Amniotic epithelial cell (primary cell): ENCODE data around the gene PPP1R1B.

Experiments
- DNase-seq: peaks from one replicate; pipeline ENCODE4 v3.0.0-alpha.2; 2010; ENCODE audit warnings: low read depth

PPP1R1B gene

GRCh38 chr17:39600288-39600996 lies 26.3 kb upstream of the PPP1R1B start:
- DNase-seq = no peak

- no peak for DNase-seq
These were observed 25.7 kb upstream of the PPP1R1B start for GRCh38 chr17:39600997-39601597.

DNA sequence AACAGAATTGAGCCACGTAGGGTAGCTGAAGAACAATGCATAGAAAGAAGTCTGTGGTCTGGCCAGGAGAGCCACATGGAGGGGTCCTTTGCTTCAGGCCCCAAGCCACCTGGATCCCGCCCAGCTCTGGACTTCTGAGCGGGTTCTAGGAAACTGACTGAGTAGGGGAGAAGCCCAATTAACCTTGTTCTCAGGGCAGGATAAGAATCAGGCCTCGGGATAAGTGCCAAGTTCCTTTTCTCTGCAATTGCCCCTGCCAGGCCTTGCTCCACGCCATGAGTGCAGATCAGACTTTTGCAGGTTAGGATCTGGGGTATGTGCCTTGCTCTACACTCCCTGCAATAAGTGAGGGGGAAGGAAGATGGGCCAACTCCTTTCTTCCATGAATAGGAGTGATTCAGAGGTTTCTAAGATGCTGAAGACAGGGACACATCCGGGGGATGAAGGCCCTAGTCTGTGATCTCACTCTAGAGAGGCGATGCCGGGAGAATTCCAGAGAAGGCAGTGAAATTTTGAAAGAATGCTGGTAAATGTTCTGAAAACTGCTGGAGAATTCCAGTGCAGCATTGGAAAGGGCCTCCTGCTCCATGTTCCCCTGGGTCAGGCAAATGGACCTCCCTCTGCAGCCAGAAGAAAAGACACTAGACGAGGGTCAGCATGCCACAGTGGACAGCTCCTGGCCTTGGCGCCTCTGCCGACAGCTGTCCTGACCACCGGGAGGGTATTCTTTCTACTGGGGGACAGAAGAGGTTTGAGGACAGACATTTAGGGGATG lies 24.8 kb upstream of the PPP1R1B start:
- no peak for DNase-seq

DNA sequence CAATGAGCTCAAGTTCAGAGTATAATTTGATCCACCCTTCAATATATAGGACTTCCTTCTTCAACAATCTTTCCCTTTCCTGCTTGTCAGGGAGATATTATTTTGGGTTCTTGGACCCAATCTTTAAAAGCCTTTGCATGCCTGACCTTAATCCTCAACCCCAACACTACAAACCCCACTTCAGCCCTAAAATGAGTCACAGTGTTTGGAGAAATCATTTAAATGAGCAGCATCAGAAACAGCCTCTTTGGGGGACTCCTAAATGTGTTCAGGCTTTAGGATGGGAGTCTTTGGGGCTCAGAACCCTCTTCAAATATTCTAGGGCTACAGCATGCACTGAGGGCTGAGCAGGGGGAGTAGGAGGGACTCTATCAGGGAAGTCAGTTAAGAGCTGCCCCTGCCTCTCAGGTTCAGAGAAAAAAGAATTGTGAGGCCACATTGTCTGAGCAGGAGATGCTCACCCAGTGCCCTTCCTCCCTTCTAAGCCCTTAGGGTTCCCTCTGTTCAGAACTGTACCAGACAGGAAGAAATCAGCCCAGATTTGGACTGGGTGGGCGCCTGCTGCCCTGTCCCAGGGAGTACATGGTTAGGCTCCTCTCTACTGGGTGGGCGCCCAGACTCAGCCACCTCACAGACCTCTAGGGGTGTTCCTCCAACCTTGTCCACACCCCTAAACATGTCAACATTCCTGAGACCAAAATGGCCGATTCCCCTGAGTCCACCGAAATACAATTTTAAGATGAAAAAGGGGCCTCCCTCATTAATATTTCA lies 24.0 kb upstream of the PPP1R1B start:
- DNase-seq = no peak

DNA sequence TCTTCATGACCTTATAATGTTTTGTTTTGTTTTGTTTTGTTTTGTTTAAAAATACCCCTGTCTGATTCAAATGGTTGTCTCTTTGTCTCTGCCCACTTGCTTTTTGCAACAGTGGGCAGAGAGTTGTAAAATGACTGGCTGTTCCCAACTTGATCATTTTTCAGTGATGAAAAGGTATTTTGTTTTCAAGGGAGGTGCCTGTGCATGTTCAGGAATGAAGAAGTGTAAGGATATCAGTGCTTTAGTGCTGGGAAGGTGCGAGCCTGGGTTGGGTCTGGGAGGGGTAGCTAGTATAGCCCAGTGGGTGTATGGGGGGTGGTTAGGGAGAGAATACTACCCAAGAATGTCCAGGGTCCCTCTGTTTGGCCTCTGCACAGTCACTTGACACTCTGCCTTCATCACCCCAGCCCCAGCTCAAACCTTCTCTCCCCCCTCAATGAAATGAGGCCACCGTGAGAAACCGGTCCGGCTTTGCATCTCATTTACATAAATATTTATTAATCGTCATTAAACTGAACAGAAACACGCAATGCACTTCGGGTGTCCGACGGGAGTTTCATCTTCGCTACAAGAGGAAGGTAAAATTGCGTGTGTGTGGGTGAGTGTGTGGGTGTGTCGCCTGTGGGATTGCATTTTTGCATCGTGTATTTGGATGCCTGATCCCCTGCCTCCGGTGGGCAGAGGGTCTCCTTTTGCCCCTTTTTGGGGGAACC lies 23.3 kb upstream of the PPP1R1B start:
- DNase-seq = no peak

- DNase-seq = no peak
These were observed 21.8 kb upstream of the PPP1R1B start for GRCh38 chr17:39604911-39605491.

DNA sequence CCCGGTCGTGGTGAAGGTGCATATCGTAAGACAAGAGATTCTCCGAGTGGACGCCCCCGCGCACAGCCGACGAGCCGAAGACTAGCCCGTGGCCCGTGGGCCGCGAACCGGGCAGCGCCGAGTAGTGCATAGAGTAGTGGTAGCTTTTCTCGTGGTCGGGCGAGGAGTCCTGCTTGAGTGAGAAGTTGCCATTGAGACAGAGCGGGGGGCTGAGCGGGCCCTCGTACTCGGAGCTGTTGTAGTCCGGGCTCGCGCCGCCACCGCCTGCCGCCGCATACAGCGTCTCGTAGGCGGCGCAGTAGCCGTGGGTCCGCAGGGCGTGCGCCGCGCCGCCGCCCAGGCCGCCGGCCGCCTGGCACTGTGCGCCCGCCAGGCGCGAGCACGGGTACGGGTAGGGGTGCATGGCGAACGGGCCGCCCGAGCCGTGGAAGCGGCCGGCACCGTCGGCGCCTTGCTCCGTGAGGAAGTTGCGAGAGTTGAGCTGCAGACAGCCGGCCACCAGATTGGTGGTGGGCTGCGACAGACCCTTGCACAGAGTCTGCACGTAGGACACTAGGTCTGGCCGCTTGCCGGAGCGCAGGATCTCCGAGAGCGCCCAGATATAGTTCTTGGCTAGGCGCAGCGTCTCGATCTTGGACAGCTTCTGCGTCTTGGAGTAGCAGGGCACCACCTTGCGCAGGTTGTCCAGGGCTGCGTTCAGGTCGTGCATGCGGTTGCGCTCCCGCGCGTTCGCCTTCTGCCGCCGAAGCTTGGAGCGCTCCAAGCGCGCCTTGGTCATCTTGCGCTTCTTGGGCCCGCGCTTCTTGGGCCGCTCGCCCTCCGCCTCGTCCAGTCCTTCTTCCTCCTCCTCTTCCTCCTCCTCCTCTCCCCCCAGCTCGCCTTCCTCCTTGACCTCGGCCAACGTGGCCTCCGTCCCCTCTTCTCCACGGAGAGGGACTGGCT lies 21.0 kb upstream of the PPP1R1B start:
- peak; percentile 10 for DNase-seq

- DNase-seq = no peak
These were observed 20.2 kb upstream of the PPP1R1B start for GRCh38 chr17:39606434-39607056.

DNA sequence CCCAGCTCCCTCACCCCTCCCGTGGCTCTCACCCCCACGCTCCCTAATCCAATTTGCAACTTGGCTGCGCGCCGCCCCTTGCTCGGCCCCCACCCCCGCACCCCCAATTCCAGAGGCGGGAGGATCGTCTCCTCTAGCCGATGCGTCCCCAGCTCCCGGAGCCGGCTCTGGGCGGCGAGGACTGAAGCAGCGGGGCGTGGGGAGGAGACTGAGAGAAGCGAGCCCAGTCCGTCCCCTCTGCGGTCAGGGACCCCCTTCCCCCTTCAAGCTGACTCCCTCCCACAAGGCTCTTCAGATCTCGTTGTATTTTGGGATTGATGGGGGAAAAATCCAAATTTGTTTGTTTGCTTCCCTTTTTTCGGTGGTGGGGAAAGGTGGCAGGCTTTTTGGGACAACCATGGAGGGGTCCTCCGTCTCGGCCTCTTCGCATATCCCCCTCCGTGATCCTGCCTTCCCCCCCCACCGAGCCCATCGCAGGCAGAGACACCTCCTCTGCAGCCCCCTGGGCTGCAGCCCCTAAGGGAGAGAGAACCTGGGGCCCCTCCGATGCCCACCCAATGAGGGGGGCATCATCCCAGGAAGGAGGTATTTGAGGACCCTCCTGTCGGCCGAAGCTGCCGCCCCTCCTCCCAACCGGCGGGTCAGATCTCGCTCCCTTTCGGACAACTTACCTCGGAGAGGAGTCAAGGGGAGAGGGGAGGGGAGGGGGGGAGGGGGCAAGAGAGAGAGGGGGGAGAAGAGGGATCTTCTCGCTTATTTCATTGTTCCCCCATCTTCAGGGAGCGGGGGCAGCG lies 19.5 kb upstream of the PPP1R1B start:
- DNase-seq = no peak

DNA sequence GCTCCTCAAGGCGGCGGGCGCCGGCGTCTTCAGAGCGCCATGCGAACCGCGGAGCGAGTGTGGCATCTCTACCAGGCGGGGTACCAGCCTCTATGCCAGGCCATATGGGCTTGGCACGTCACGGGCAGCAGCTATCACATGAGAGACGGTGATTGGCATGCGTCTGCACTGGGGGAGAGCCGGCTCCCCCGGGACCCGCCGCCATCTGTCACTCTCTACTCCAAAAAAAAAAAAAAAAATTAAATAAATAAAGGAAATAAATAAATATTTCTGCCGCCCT lies 19.0 kb upstream of the PPP1R1B start, which contains the start of gene NEUROD2:
Gene NEUROD2 (minus strand): TSS at position 70 of the 280 bp plus-strand sequence. CDS start 1,321 bp downstream, outside the sequence.
- DNase-seq = no peak

DNA sequence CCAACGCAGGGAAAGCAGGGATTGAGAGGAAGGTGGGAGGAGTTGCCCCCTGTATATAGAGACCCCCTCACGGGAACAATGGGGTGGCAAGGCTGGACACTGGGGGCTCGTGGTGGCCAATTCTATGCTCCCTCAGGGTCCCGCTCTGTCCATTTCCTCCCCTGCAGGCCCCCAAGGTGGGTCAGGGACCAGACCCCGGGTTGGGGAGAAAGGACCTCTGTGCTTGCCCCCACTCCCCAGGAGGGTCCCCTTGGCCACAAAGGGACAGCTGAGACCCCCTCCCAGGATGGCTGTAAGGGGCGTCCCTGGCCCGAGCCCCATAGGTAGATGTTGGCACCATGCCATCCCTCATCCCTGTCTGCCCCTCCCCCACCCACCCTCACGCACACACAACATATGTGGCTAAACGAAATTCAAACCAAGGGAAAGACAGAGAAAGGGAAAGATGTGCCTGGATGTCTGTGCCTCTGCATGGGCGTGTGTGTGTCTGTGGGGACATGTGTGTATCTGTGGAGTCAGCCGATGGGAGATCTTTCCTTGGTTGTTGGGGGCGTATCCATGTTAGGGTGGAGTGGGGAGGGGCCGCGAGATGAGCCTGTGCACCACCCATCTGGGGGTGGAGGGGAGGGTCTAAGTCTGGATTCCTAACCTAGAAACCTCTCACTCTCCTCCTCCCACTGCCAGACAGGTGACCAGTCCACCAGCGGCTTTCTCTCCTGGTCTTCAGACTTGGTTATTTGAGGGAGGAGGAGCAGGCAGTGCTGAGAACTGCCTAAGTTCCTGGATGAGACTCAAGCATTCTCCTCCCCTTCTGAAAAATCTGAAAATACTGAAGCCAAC lies 18.4 kb upstream of the PPP1R1B start:
- DNase-seq = no peak

DNA sequence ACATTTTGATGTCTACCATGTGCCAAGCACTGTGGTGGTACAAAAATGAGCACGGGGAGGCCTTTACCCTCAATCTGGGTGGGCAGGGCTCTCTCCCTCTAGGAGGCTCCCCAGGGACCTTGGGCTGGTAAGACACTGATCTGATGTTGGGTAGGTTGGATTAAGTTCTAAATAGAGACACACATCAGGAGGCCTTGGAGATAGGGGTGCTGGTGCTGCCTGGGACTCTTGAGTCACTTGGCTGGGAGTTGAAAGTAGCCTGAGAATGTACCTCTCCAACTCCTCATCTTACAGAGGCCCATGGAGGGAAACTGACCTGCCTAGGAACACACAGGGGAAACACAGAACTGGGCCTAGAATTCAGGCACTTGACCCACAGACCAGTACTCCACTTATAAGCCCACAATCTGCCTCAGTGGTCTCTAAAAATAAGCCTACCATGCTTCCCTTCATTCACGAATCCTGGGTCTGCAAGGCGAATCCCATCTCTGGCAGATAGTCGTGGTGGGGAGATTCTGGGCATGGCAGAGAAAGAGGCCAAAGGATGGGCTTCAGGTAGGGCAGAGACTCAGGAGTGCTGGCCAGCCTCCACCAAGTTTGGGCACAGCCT lies 17.2 kb upstream of the PPP1R1B start:
- DNase-seq = no peak

GRCh38 chr17:39611401-39612112 lies 15.2 kb upstream of the PPP1R1B start:
- DNase-seq = no peak

DNA sequence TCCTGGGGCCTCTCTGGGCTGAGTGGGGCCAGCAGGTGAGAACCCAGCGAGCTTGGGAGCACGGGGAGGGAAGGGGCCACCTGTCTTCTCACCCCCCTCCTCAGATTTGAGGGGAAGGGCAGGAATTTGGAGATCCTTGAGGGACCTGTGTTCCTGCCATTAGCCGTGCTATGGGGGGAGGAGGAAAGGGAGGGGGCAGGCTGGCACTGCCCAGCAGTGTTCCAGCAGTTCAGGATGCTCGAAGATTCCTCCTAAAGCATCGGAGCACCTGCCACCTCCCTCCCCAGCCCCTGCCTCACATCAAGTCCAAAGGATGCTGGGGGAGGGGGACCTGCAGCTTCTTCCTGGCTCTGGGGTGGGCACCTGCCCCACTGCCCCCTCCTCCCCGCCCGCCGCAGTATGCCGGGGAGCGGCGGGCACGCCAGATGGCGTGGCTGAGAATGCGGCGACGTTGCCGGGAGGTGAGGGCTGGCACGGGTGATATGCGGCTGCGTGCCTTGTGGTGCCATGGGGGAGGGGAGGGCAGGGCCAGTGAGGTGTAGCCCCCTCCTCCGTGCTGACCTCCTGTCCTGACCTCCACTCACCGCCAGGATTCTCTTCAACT lies 14.4 kb upstream of the PPP1R1B start:
- no peak for DNase-seq

GRCh38 chr17:39612935-39613464 lies 13.8 kb upstream of the PPP1R1B start:
- DNase-seq = no peak

DNA sequence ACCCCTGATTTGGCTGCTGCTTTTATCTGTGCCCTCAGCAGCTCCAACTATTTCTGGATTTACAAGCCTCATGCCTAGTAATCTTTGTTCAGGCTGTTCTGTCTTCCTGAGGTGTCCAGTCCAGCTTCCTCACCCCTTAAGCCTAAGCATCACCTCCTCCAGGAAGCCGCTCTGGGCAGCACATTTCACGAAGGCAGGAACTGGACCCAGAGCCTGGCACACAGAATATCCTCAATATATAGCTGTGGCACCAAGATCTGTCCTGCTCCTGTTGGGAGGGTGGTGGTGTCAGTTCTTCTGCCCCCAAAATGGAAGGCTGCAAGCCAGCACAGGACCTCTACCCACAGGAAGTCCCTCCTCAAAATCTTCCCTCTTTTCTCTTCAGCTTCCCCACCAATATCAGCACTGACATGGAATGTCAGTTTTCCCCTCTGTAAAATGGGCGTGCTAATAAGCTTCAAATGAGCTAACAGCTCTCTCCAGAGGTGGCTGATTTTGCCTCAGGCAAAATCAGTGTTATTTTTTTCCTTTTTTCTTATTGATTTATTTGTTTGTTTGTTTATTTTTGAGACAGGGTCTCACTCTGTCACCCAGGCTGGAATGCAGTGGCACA lies 12.1 kb upstream of the PPP1R1B start:
- no peak for DNase-seq
